Mucosa of stomach (tissue), 1 donor: Measurements from ENCODE around the gene TICRR.
A peak's percentile ranks its signal among the peaks of the same experiment; 100 is the strongest.

Source experiments
- H3K27me3 ChIP-seq: one replicate; pipeline ENCODE4 v1.7.0; 2013; ENCODE audit warnings: mild to moderate bottlenecking, low read length; ENCODE audit not compliant: control insufficient read depth, insufficient read depth
- H3K36me3 ChIP-seq: one replicate; pipeline ENCODE4 v1.7.0; 2013; ENCODE audit warnings: low read length; ENCODE audit not compliant: control insufficient read depth, insufficient read depth
- H3K4me1 ChIP-seq: one replicate; pipeline ENCODE4 v1.7.0; 2013; ENCODE audit warnings: mild to moderate bottlenecking, low read length; ENCODE audit not compliant: control insufficient read depth, insufficient read depth
- H3K4me3 ChIP-seq: one replicate; pipeline ENCODE4 v1.7.0; 2013; ENCODE audit warnings: low read length
- H3K9ac ChIP-seq: one replicate; pipeline ENCODE4 v1.7.0; 2013; ENCODE audit warnings: mild to moderate bottlenecking, low read length, moderate library complexity
- H3K9me3 ChIP-seq: one replicate; pipeline ENCODE4 v1.7.0; 2013; ENCODE audit warnings: mild to moderate bottlenecking, low read length, moderate library complexity; ENCODE audit not compliant: control insufficient read depth
- donor health status: Pancreatic carcinoma.

TICRR gene

GRCh38 chr15:89664441-89665350, 89.4 kb downstream of the TICRR start:
- Histone ChIP-seq H3K36me3 (no peaks in the 10 kb centered on the region), H3K9me3 (no peaks in the 10 kb centered on the region), H3K4me1 (peaks cover 29% of the 10 kb centered on the region), H3K27me3 (no peaks in the 10 kb centered on the region), H3K4me3 (no peak overlapping the region), H3K9ac (peak overlapping the region; percentile 42)

GRCh38 chr15:89665449-89666181, 90.3 kb downstream of the TICRR start:
- no peaks in the 10 kb centered on the region for H3K36me3 ChIP-seq
- H3K4me3 ChIP-seq: no peak overlapping the region
- H3K9me3 ChIP-seq: no peaks in the 10 kb centered on the region
- peak overlapping the region; percentile 53 for H3K9ac ChIP-seq
- no peaks in the 10 kb centered on the region for H3K27me3 ChIP-seq
- H3K4me1 ChIP-seq: peaks cover 29% of the 10 kb centered on the region

GRCh38 chr15:89666184-89666857, 91.1 kb downstream of the TICRR start:
- Histone ChIP-seq H3K27me3 (no peaks in the 10 kb centered on the region), H3K9me3 (no peaks in the 10 kb centered on the region), H3K36me3 (no peaks in the 10 kb centered on the region), H3K9ac (peak overlapping the region; percentile 53), H3K4me1 (peaks cover 29% of the 10 kb centered on the region), H3K4me3 (no peak overlapping the region)

- no peaks in the 10 kb centered on the region for H3K36me3 ChIP-seq
- no peaks in the 10 kb centered on the region for H3K9me3 ChIP-seq
- H3K4me3 ChIP-seq: no peak overlapping the region
Measured at GRCh38 chr15:89666858-89667705, 91.8 kb downstream of the TICRR start.

GRCh38 chr15:89667706-89667960, 92.4 kb downstream of the TICRR start:
- Histone ChIP-seq H3K27me3 (no peaks in the 10 kb centered on the region), H3K9me3 (no peaks in the 10 kb centered on the region), H3K4me3 (no peak overlapping the region), H3K4me1 (peaks cover 22% of the 10 kb centered on the region), H3K36me3 (no peaks in the 10 kb centered on the region), H3K9ac (no peak overlapping the region)

More at GRCh38 chr15:89666858-89667705, 91.8 kb downstream of the TICRR start:
- H3K27me3 ChIP-seq: no peaks in the 10 kb centered on the region
- H3K4me1 ChIP-seq: peaks cover 28% of the 10 kb centered on the region
- H3K9ac ChIP-seq: no peak overlapping the region

GRCh38 chr15:89668171-89668570, 92.9 kb downstream of the TICRR start:
- Histone ChIP-seq H3K9ac (no peak overlapping the region), H3K4me1 (peaks cover 17% of the 10 kb centered on the region), H3K36me3 (no peaks in the 10 kb centered on the region), H3K9me3 (no peaks in the 10 kb centered on the region), H3K27me3 (no peaks in the 10 kb centered on the region), H3K4me3 (no peak overlapping the region)

- H3K9ac ChIP-seq: no peak overlapping the region
- H3K9me3 ChIP-seq: no peaks in the 10 kb centered on the region
- H3K4me3 ChIP-seq: no peak overlapping the region
- H3K27me3 ChIP-seq: no peaks in the 10 kb centered on the region
- H3K36me3 ChIP-seq: no peaks in the 10 kb centered on the region
- H3K4me1 ChIP-seq: peaks cover 13% of the 10 kb centered on the region
Measured at GRCh38 chr15:89669309-89669865, 94.1 kb downstream of the TICRR start.

- Histone ChIP-seq H3K4me3 (no peak overlapping the region), H3K9me3 (no peaks in the 10 kb centered on the region), H3K36me3 (no peaks in the 10 kb centered on the region), H3K4me1 (peaks cover 10% of the 10 kb centered on the region), H3K9ac (no peak overlapping the region), H3K27me3 (no peaks in the 10 kb centered on the region)
Measured at GRCh38 chr15:89669941-89670340, 94.7 kb downstream of the TICRR start.

- Histone ChIP-seq H3K27me3 (no peaks in the 10 kb centered on the region), H3K4me3 (no peak overlapping the region), H3K9ac (no peak overlapping the region), H3K36me3 (no peaks in the 10 kb centered on the region), H3K4me1 (peaks cover 2% of the 10 kb centered on the region), H3K9me3 (no peaks in the 10 kb centered on the region)
Measured at GRCh38 chr15:89670971-89671560, 95.8 kb downstream of the TICRR start.

GRCh38 chr15:89671687-89672086, 96.4 kb downstream of the TICRR start:
- H3K9me3 ChIP-seq: no peaks in the 10 kb centered on the region
- H3K4me3 ChIP-seq: no peak overlapping the region
- no peaks in the 10 kb centered on the region for H3K27me3 ChIP-seq
- H3K36me3 ChIP-seq: no peaks in the 10 kb centered on the region
- H3K9ac ChIP-seq: no peak overlapping the region
- no peaks in the 10 kb centered on the region for H3K4me1 ChIP-seq
